Muscle layer of colon (tissue), 2 donors: Measurements from ENCODE around the gene ZBED1.
"Not testable (repeated sequence)": the region's sequence is repeated elsewhere in the genome, so short reads cannot be mapped to it uniquely, and the experiment has no call there.

Experiments
- H3K27ac ChIP-seq: one replicate; pipeline ENCODE4 v1.7.0; 2013; ENCODE audit warnings: low read depth, mild to moderate bottlenecking, low read length, moderate library complexity
- H3K27me3 ChIP-seq, 2 donors: one replicate each; pipeline ENCODE4 v1.7.0; 2013; ENCODE audit warnings: low read length in 2 of 2, mild to moderate bottlenecking in 2 of 2; ENCODE audit not compliant: insufficient read depth in 2 of 2, control insufficient read depth in 1 of 2
- H3K36me3 ChIP-seq: one replicate; pipeline ENCODE4 v1.7.0; 2013; ENCODE audit warnings: mild to moderate bottlenecking, low read length; ENCODE audit not compliant: insufficient read depth
- H3K4me1 ChIP-seq: one replicate; pipeline ENCODE4 v1.7.0; 2013; ENCODE audit warnings: mild to moderate bottlenecking, low read length; ENCODE audit not compliant: insufficient read depth
- H3K4me3 ChIP-seq, 2 donors: one replicate each; pipeline ENCODE4 v1.7.0; 2013; ENCODE audit warnings: low read length in 2 of 2, low read depth in 1 of 2, mild to moderate bottlenecking in 1 of 2, moderate library complexity in 1 of 2
- H3K9ac ChIP-seq: one replicate; pipeline ENCODE4 v1.7.0; 2013; ENCODE audit warnings: low read length
- H3K9me3 ChIP-seq: one replicate; pipeline ENCODE4 v1.7.0; 2013; ENCODE audit warnings: mild to moderate bottlenecking, low read length
- donor health status: abdominal sarcoma.
- donor health status: Adenocarcinoma of cecum.

The ZBED1 gene

GRCh38 chrX:2516623-2517022 lies 15.8 kb upstream of the ZBED1 start:
- Histone ChIP-seq H3K27ac (no peak overlapping the region), H3K9me3 (no peaks in the 10 kb centered on the region), H3K4me1 (no peaks in the 10 kb centered on the region), H3K27me3 (no peaks in the 10 kb centered on the region), H3K36me3 (no peaks in the 10 kb centered on the region), H3K4me3 (no peak overlapping the region), H3K9ac (no peak overlapping the region)

GRCh38 chrX:2514131-2514530 lies 13.4 kb upstream of the ZBED1 start:
- Histone ChIP-seq H3K9ac (no peak overlapping the region), H3K27me3 (no peaks in the 10 kb centered on the region), H3K4me3 (no peak overlapping the region), H3K36me3 (no peaks in the 10 kb centered on the region), H3K4me1 (no peaks in the 10 kb centered on the region), H3K9me3 (no peaks in the 10 kb centered on the region), H3K27ac (no peak overlapping the region)

GRCh38 chrX:2513121-2513664 lies 12.4 kb upstream of the ZBED1 start:
- Histone ChIP-seq H3K27ac (no peak overlapping the region), H3K36me3 (no peaks in the 10 kb centered on the region), H3K9me3 (no peaks in the 10 kb centered on the region), H3K4me3 (no peak overlapping the region), H3K27me3 (no peaks in the 10 kb centered on the region), H3K9ac (no peak overlapping the region), H3K4me1 (no peaks in the 10 kb centered on the region)

GRCh38 chrX:2512501-2512900 lies 11.7 kb upstream of the ZBED1 start:
- Histone ChIP-seq H3K27me3 (no peaks in the 10 kb centered on the region), H3K9ac (no peak overlapping the region), H3K4me1 (no peaks in the 10 kb centered on the region), H3K36me3 (no peaks in the 10 kb centered on the region), H3K27ac (no peak overlapping the region), H3K4me3 (no peak overlapping the region), H3K9me3 (no peaks in the 10 kb centered on the region)

GRCh38 chrX:2511326-2511725 lies 10.6 kb upstream of the ZBED1 start:
- H3K36me3 ChIP-seq: no peaks in the 10 kb centered on the region

GRCh38 chrX:2508648-2509335 lies 8.0 kb upstream of the ZBED1 start:
- no peaks in the 10 kb centered on the region for H3K36me3 ChIP-seq
- H3K27ac ChIP-seq: no peak overlapping the region
- no peaks in the 10 kb centered on the region for H3K9me3 ChIP-seq
- H3K27me3 ChIP-seq: no peaks in the 10 kb centered on the region
- H3K4me3 ChIP-seq: no peak overlapping the region
- no peaks in the 10 kb centered on the region for H3K4me1 ChIP-seq
- H3K9ac ChIP-seq: no peak overlapping the region

More at GRCh38 chrX:2511326-2511725, 10.6 kb upstream of the ZBED1 start:
- H3K9ac ChIP-seq: no peak overlapping the region
- H3K4me3 ChIP-seq: no peak overlapping the region
- no peaks in the 10 kb centered on the region for H3K9me3 ChIP-seq
- no peak overlapping the region for H3K27ac ChIP-seq
- H3K4me1 ChIP-seq: no peaks in the 10 kb centered on the region
- no peaks in the 10 kb centered on the region for H3K27me3 ChIP-seq

- no peak overlapping the region for H3K4me3 ChIP-seq
- H3K9ac ChIP-seq: no peak overlapping the region
Measured at GRCh38 chrX:2507904-2508627, 7.3 kb upstream of the ZBED1 start.

GRCh38 chrX:2507196-2507595 lies 6.4 kb upstream of the ZBED1 start:
- H3K9me3 ChIP-seq: no peaks in the 10 kb centered on the region
- H3K36me3 ChIP-seq: no peaks in the 10 kb centered on the region
- no peak overlapping the region for H3K27ac ChIP-seq
- no peaks in the 10 kb centered on the region for H3K4me1 ChIP-seq
- H3K27me3 ChIP-seq: no peaks in the 10 kb centered on the region
- no peak overlapping the region for H3K9ac ChIP-seq
- H3K4me3 ChIP-seq: no peak overlapping the region

More at GRCh38 chrX:2507904-2508627, 7.3 kb upstream of the ZBED1 start:
- Histone ChIP-seq H3K36me3 (no peaks in the 10 kb centered on the region), H3K4me1 (no peaks in the 10 kb centered on the region), H3K27ac (no peak overlapping the region), H3K9me3 (no peaks in the 10 kb centered on the region), H3K27me3 (no peaks in the 10 kb centered on the region)

- H3K4me3 ChIP-seq, H3K27ac ChIP-seq, H3K36me3 ChIP-seq, H3K4me1 ChIP-seq, H3K9me3 ChIP-seq, H3K9ac ChIP-seq, H3K27me3 ChIP-seq: not testable (repeated sequence)
Measured at GRCh38 chrX:2505341-2505740, 4.6 kb upstream of the ZBED1 start.

- Histone ChIP-seq H3K9me3 (no peaks in the 10 kb centered on the region), H3K27me3 (no peaks in the 10 kb centered on the region), H3K9ac (no peak overlapping the region), H3K4me3 (no peak overlapping the region), H3K27ac (no peak overlapping the region), H3K4me1 (no peaks in the 10 kb centered on the region), H3K36me3 (no peaks in the 10 kb centered on the region)
Measured at GRCh38 chrX:2504706-2505332, 4.0 kb upstream of the ZBED1 start.

GRCh38 chrX:2503591-2504500 lies 3.1 kb upstream of the ZBED1 start:
- Histone ChIP-seq H3K4me1 (peaks cover 9% of the 10 kb centered on the region), H3K27me3 (no peaks in the 10 kb centered on the region), H3K9me3 (no peaks in the 10 kb centered on the region), H3K27ac (no peak overlapping the region), H3K9ac (no peak overlapping the region), H3K36me3 (no peaks in the 10 kb centered on the region), H3K4me3 (no peak overlapping the region)
